Right cardiac atrium (tissue), 5 donors: ENCODE data around the gene PPT2. TPM values are rescaled to one million over a fixed set of nuclear protein-coding genes. Genes with fewer than 3 reads are reported as not detected.
"Not testable (repeated sequence)": the region's sequence is repeated elsewhere in the genome, so short reads cannot be mapped to it uniquely, and the experiment has no call there.

Experiments used
- ATAC-seq, 2 donors: fragments of 200-7000 bp; cut with Tn5 transposase; one replicate each; pipeline versions ENCODE4 v1.8.0 to v1.9.1; 2020; ENCODE audit warnings: moderate library complexity in 2 of 2, mild to moderate bottlenecking in 1 of 2
- DNase-seq, 3 donors: peaks; one replicate each; pipeline ENCODE4 v3.0.0-alpha.2; 2020
- H3K27ac ChIP-seq: one replicate; pipeline ENCODE4 v1.5.1; 2013; ENCODE audit warnings: mild to moderate bottlenecking, low read length, control low read depth, moderate library complexity
- H3K27me3 ChIP-seq: one replicate; pipeline ENCODE4 v1.6.1; 2013; ENCODE audit not compliant: control insufficient read depth, insufficient read depth
- H3K4me1 ChIP-seq: one replicate; pipeline ENCODE4 v1.6.1; 2013; ENCODE audit warnings: low read length; ENCODE audit not compliant: control insufficient read depth, insufficient read depth
- H3K4me3 ChIP-seq: one replicate; pipeline ENCODE4 v1.5.1; 2013; ENCODE audit warnings: low read length, control low read depth
- H3K9me3 ChIP-seq: one replicate; pipeline ENCODE4 v1.6.1; 2013; ENCODE audit warnings: low read length; ENCODE audit not compliant: control insufficient read depth
- WGBS: extraction: QIAGEN DNeasy Blood & Tissue Kit; methylation state at CpG from one replicate; pipeline ENCODE4 v1.1.7; 2013; 5-methylcytosine and 5-hydroxymethylcytosine counted together
- intact Hi-C, 4 donors: fragments of 100-400 bp; cut with DNase I; formaldehyde crosslinking; loops; one replicate each; pipeline versions ENCODE4 v1.11.0 to v1.14.0; 2022 to 2023
- polyA plus RNA-seq: library from polyadenylated mRNA; stranded (reverse); fragments of 200-250 nt; gene quantifications from one replicate; pipeline ENCODE4 v1.2.3, GENCODE V29; 2013
- total RNA-seq, 4 donors: library from RNA; stranded (reverse); fragmentation: NEBNext Ultra II Directional; extraction: Animal tissue kit (Norgen Biotek cat#: 25700); gene quantifications; one replicate each; pipeline ENCODE4 v1.2.1, GENCODE V29; 2021
- donor health status: healthy with polysubstance abuse.
- donor health status: DM: no; HTN: yes; CAD: no.
- donor health status: DM: no; HTN: no; CAD: no.
- donor health status: DM: no; HTN: yes; CAD: no; lungs with severe emphysema.
- donor health status: DM: yes; HTN: yes; CAD: no.

The PPT2 gene
- total and polyA plus RNA-seq, 5 donors: 22.4 to 30.5 (median 30.0) TPM

DNA sequence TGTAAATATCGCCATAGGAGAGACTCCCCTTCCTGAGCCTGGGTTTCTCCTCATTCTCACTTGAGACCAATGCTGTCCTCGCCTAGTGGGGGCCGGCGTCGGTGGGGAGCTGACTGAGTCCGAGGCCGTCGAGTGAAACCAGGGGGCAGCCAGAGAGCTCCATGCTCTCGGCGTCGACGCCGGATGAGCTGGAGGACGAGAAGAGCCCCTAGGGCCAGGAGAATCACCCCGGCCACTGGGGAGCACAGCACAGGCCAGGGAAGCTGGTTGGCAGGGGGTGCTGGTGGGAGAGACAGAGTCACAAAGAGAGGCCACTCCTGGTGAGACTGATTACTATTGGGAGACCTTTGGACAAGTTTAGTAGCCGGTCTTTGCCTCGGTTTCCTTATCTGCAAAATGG, 44.9 kb downstream of the PPT2 start:
- H3K27ac ChIP-seq: no peak overlapping the region
- peaks cover 2% of the 10 kb centered on the region for H3K4me1 ChIP-seq
- no peaks in the 10 kb centered on the region for H3K9me3 ChIP-seq
- intact Hi-C loops: loop anchor here in 1 of 4 donors (5.0 kb wide), 1 partner anchor 72 kb away; the partner anchor contains the start of gene ATF6B
- no peak overlapping the region for H3K4me3 ChIP-seq
- ATAC-seq (no peak), DNase-seq (peak in 1 of 3 donors; percentile 51)
- no peaks in the 10 kb centered on the region for H3K27me3 ChIP-seq
- 84% methylated on average over 17 of the region's 17 CpGs for WGBS

DNA sequence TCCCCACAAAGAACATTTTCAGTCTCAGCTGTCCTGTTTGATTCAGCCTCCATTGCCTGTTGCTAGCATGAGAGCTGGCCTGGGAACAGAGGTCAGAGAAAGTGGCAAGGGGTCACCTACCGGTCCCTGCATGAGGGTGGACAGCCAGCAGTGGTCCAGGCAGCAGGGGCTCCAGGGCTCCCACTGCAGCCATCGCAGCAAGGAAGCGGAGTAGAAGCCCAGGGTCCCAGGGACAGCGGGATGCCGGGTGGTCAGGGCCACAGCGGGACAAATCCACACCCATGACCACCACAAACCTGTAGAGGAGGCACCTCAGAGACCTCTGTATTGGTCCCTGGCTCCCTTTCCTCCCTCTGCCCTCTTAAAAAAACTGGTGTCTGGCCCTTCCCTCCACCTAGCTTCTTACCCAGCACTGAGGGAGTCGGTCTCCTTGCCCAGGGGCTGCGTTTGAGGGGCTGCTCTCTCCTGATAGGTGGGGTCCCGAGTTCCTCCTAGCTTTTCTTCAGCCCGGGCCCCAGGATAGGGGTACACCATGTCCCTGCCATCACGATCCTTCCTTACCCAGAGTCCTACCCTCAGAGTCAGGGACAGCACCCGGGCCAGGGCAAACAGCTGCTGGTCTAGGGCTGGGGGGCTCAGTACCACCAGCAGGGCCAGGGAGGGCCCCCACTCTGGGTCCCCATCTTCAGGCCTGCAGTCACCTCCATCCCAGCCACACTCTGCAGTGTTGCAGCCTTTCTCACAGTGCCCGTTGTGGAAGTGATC, 47.0 kb downstream of the PPT2 start:
- Histone ChIP-seq H3K4me1 (peaks cover 2% of the 10 kb centered on the region), H3K27me3 (no peaks in the 10 kb centered on the region), H3K27ac (no peak overlapping the region), H3K9me3 (no peaks in the 10 kb centered on the region), H3K4me3 (no peak overlapping the region)
- ATAC-seq (no peak), DNase-seq (no peak)
- 90% methylated on average over 13 of the region's 13 CpGs for WGBS
- intact Hi-C loops: no loop called here

DNA sequence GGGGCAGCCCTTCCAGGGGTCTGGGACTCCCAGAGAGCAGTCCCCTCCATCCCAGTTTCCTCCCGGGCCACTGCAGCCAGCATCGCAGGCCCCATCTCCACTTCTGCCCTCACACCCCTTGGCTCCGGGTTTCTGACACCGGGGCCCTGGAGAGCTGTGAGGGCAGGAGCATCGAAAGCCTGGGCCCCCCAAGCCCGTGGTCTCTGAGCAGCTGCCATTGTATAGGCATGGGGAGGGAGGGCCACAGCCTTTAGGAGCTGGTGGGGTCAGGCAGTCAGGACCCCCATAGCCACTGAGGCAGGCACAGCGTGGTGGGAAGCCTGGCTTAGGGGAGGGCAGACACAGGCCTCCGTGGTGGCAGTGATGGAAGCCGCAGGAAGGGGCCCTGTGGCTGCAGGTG, 48.2 kb downstream of the PPT2 start:
- DNase-seq (peak in 1 of 3 donors; percentile 44), ATAC-seq (no peak)
- 86% methylated on average over 9 of the region's 9 CpGs for WGBS
- peaks cover under 1% of the 10 kb centered on the region for H3K4me1 ChIP-seq
- H3K27ac ChIP-seq: no peak overlapping the region
- no peaks in the 10 kb centered on the region for H3K27me3 ChIP-seq
- no peaks in the 10 kb centered on the region for H3K9me3 ChIP-seq
- H3K4me3 ChIP-seq: no peak overlapping the region
- intact Hi-C loops: no loop called here

DNA sequence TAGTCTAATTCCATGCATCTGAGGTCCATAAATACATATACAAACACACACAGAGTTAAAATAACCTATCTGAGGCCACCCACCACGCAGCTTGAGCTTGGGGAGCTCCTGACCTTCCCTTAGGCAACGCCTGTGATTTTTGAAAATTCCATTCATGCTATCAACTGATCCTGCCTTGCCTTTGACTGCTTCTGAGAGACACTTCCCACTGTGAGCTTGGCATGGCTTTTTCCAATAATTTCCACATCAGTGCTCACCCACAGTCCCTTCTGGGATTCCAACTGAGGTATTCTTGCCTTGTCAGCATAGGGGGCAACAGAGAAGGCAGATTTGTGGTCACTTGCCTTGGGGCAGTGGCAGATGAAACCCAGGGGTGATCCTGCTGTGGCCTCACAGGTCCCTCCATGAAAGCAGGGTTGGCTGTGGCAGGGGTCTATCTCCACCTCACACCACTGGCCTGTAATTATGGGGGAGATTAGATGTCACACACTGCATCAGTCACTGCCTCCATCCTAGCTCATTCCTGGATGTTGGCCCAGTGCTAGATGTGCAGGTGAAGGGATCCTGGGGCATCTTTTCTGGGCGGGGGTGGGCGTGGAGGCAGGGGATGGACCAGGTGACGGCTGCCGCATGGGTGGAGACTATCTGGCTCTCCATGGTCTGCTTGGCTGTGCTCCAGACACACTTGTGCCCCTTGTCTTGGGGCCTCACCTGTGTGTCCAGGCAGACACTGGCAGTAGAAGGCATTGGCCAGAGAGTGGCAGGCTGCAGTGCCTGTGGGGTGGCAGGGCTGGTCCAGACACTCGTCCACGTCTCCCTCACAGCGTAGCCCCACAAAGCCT, 49.7 kb downstream of the PPT2 start:
- intact Hi-C loops: no loop called here
- DNase-seq: no peak
- no peaks in the 10 kb centered on the region for H3K27me3 ChIP-seq
- H3K4me3 ChIP-seq: no peak overlapping the region
- H3K27ac ChIP-seq: no peak overlapping the region
- no peaks in the 10 kb centered on the region for H3K9me3 ChIP-seq
- no peak for ATAC-seq
- no peaks in the 10 kb centered on the region for H3K4me1 ChIP-seq
- 80% methylated on average over 9 of the region's 9 CpGs for WGBS

DNA sequence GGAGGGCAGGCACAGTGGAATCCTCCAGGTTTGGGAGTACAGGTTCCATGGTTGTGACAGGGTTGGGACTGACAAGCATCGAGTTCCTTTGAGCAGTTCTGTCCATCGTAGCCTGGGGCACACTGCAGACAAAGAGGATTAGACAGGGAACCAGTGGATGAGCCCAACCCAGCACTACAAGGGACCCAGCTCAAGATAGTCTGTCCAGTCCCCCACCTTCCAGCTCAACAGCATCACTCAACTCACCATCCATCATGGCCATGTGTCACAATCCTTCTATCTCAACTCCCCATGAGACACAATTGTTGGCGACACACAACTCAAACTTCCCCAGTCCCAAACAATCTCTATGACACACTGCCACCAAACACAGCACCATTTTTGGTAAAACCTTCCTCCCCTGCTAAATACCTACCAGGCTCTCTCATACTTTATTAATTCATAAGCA, 50.4 kb downstream of the PPT2 start:
- intact Hi-C loops: no loop called here
- no peaks in the 10 kb centered on the region for H3K4me1 ChIP-seq
- no peaks in the 10 kb centered on the region for H3K9me3 ChIP-seq
- no peak for ATAC-seq
- WGBS: 77% methylated on average over 3 of the region's 3 CpGs
- H3K27ac ChIP-seq: no peak overlapping the region
- no peak overlapping the region for H3K4me3 ChIP-seq
- DNase-seq: no peak
- H3K27me3 ChIP-seq: no peaks in the 10 kb centered on the region

DNA sequence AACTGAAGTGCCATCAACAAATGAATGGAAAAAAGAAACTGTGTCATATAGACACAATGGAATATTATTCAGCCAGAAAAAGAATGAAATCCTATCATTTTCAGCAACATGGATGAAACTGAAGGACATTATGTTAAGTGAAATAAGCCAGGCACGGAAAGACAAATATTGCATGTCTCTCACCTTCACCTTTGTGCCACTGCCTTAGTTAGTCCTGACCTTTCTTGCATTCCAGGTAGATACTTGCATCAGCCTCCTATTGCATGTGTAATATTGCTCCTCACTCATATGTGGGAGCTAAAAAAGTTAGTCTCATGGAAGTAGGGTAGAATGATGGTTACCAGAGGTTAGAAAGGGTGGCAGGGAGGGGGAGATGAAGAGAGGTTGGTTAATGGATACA, 55.1 kb downstream of the PPT2 start:
- Histone ChIP-seq H3K4me1 (no peaks in the 10 kb centered on the region), H3K27me3 (no peaks in the 10 kb centered on the region), H3K27ac (no peak overlapping the region), H3K9me3 (no peaks in the 10 kb centered on the region), H3K4me3 (no peak overlapping the region)
- DNase-seq (no peak), ATAC-seq (no peak)
- intact Hi-C loops: no loop called here
- WGBS: 89% methylated on average over 1 of the region's 1 CpG

DNA sequence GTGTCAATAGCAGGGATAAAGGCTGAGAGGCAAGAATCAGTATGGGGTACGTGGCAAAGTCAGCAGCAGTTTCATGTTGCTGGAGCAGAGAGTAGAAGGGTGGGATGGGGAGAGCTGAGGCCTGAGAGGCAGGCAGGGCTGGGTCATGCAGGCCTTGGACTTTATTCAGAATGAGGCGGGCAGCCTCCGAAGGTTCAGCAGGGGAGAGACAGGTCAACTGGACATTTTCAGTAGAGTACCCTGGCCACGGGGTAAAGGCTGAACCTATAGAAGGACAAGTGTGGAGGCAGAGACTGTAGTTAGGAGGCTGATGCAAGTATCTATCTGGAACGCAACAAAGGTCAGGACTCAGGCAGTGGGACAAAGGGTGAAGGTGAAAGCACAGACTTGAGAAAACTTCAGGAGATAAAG, 56.3 kb downstream of the PPT2 start:
- intact Hi-C loops: no loop called here
- DNase-seq (no peak), ATAC-seq (no peak)
- H3K27me3 ChIP-seq: no peaks in the 10 kb centered on the region
- no peaks in the 10 kb centered on the region for H3K4me1 ChIP-seq
- 92% methylated on average over 5 of the region's 5 CpGs for whole genome bisulfite sequencing
- no peak overlapping the region for H3K27ac ChIP-seq
- H3K9me3 ChIP-seq: no peaks in the 10 kb centered on the region
- no peak overlapping the region for H3K4me3 ChIP-seq

DNA sequence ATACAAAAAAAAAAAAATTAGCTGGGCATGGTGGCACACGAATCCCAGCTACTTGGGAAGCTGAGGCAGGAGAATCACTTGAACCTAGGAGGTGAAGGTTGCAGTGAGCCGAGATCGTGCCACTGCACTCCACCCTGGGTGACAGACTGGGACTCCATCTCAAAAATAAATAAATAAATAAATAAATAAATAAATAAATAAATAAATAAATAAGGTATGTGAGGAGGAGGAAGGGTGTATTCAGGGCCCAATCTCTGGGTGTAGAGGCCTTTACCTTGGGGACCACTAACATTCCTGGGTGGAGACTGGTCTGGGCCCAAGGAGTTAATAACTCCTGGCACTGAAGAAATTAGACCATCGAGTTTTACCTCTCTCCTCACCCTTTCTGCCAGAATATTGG, 57.5 kb downstream of the PPT2 start:
- H3K4me1 ChIP-seq, ATAC-seq, H3K27me3 ChIP-seq, H3K27ac ChIP-seq, H3K9me3 ChIP-seq, intact Hi-C loops, H3K4me3 ChIP-seq, DNase-seq: not testable (repeated sequence)
- 88% methylated on average over 4 of the region's 4 CpGs for WGBS

DNA sequence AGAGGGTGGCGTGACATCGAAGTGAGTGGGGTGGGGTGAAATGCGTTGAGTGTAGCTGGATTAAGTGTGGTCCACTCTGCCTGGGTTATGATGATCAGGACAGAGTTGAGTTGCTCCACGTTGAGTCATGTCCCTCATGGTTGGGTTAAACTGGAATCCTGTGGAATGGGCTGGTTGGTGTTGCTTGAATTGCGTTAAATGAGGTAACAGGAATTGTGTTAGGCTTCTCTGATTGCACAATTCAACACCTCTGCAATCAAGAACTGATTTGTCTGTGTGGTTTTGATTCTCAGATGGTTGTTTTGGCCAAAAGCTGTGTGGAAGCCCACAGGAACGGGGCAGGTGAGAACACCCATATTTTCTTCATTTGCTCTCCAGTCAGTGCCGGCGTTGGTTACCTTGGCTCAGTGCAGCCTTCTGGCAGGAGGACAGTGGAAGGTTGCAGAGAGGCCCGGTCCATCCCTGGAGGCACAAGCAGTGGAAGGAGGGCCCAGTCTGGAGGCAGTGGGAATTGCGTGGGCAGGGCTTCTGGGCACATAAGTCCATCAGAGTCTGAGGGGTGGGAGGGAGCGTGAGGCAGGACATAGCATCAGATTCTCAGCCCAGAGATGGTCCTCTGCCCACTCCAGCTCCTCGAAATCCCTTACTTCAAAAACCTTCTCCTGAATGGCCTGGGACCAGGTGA, 58.3 kb downstream of the PPT2 start:
- intact Hi-C loops: no loop called here
- H3K27me3 ChIP-seq: no peaks in the 10 kb centered on the region
- DNase-seq: no peak
- H3K9me3 ChIP-seq: no peaks in the 10 kb centered on the region
- no peaks in the 10 kb centered on the region for H3K4me1 ChIP-seq
- H3K4me3 ChIP-seq: no peak overlapping the region
- no peak overlapping the region for H3K27ac ChIP-seq
- 79% methylated on average over 12 of the region's 12 CpGs for WGBS
- no peak for ATAC-seq
